HCEC 1CT (cell line): Measurements from ENCODE around the gene C6orf15.

Experiments
- DNase-seq: peaks from one replicate; pipeline ENCODE4 v3.0.0-alpha.2; 2017

Gene C6orf15

GRCh38 chr6:31065556-31065955, 46.8 kb downstream of the C6orf15 start:
- DNase-seq: no peak

DNA sequence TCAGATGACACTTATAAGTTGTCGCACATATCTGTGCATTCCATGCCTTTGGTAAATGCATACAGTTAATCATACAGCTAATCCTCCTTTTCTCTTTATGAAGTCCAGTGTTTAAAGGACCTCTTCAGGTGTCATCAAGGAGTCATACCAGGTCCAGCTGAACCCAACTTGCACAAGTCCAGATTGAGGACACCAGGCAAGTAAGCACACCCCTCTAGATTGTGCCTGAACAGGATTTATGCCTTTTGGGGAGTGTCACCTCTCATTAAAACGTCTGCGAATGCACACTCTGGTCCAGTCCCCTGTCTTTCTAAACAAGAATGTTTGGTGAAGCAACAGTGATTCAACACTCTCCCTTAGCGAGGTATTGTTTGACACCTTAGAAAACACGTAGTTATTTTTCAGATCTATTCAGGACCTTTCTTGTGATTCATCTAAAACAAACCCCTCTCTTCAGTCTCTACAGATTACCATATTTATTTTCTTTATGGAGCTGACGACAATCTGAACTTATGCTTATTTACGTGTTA, 48.4 kb downstream of the C6orf15 start:
- no peak for DNase-seq
